ENCODE data around the gene CLCN7.

GRCh38 chr16:1436731-1437355 lies 38.0 kb downstream of the CLCN7 start:
- no peak for TF ChIP-seq POLR2A (IDR thresholded peaks at IDR 0.05)
- TF ChIP-seq CTCF (IDR thresholded peaks at IDR 0.05) = no peak
- TF ChIP-seq POLR2AphosphoS5 (IDR thresholded peaks at IDR 0.05) = no peak

All from prostate gland (tissue), 2 donors.